H54 (cell line): ENCODE data around the gene DGKD.
A peak's percentile ranks its signal among the peaks of the same experiment; 100 is the strongest.

Experiments used
- DNase-seq: peaks from one replicate; pipeline ENCODE4 v3.0.0; 2011; ENCODE audit warnings: low spot score, mixed read lengths; ENCODE audit not compliant: insufficient read length
- FAIRE-seq: peaks from 3 replicates; lab custom pipeline; 2011; peaks lifted over from hg19 to GRCh38; lab: Jason Lieb, UNC
- POLR2A ChIP-seq: IDR thresholded peaks from 2 replicates; pipeline ENCODE4 v1.6.1; 2011; ENCODE audit warnings: low read depth, mild to moderate bottlenecking, low read length

The DGKD gene

GRCh38 chr2:233349005-233349998, 5.0 kb upstream of the DGKD start:
- TF ChIP-seq POLR2A = no peak
- no peak for FAIRE-seq
- DNase-seq = no peak

GRCh38 chr2:233350708-233351107, 3.6 kb upstream of the DGKD start:
- peak; percentile 90 for FAIRE-seq
- peak; percentile 99 for DNase-seq
- TF ChIP-seq POLR2A = no peak

- no peak for TF ChIP-seq POLR2A
- FAIRE-seq = no peak
- DNase-seq = no peak
These were observed 2.9 kb upstream of the DGKD start for GRCh38 chr2:233351423-233351822.

- no peak for FAIRE-seq
- no peak for TF ChIP-seq POLR2A
- DNase-seq = no peak
These were observed 2.0 kb upstream of the DGKD start for GRCh38 chr2:233352141-233352842.

- TF ChIP-seq POLR2A = no peak
- no peak for FAIRE-seq
These were observed 1.1 kb upstream of the DGKD start for GRCh38 chr2:233353101-233353768.

GRCh38 chr2:233354500-233354924, 218 bp downstream of the DGKD start:
- no peak for FAIRE-seq
- TF ChIP-seq POLR2A = peak; percentile 69
- no peak for DNase-seq

More at GRCh38 chr2:233353101-233353768, 1.1 kb upstream of the DGKD start:
- DNase-seq = no peak

GRCh38 chr2:233354971-233355574, 779 bp downstream of the DGKD start:
- DNase-seq = no peak

GRCh38 chr2:233355916-233356315, 1.6 kb downstream of the DGKD start:
- FAIRE-seq (no peak), DNase-seq (no peak)
- TF ChIP-seq POLR2A = no peak

More at GRCh38 chr2:233354971-233355574, 779 bp downstream of the DGKD start:
- TF ChIP-seq POLR2A = no peak
- FAIRE-seq = no peak

- DNase-seq (no peak), FAIRE-seq (no peak)
- TF ChIP-seq POLR2A = no peak
These were observed 2.4 kb downstream of the DGKD start for GRCh38 chr2:233356546-233357308.

GRCh38 chr2:233358335-233358734, 4.0 kb downstream of the DGKD start:
- no peak for TF ChIP-seq POLR2A
- FAIRE-seq = no peak
- DNase-seq = no peak

GRCh38 chr2:233358947-233359346, 4.7 kb downstream of the DGKD start:
- no peak for DNase-seq
- FAIRE-seq = no peak
- TF ChIP-seq POLR2A = no peak

GRCh38 chr2:233359823-233360222, 5.5 kb downstream of the DGKD start:
- no peak for FAIRE-seq
- DNase-seq = no peak
- no peak for TF ChIP-seq POLR2A
